GM19193 (cell line): ENCODE measurements around the gene SIRT6.

Experiments
- POLR2A ChIP-seq: IDR thresholded peaks from 4 replicates; pipeline ENCODE4 v1.6.1; 2011; ENCODE audit not compliant: insufficient read depth, insufficient read length; ENCODE audit errors: extremely low read depth

Gene SIRT6

DNA sequence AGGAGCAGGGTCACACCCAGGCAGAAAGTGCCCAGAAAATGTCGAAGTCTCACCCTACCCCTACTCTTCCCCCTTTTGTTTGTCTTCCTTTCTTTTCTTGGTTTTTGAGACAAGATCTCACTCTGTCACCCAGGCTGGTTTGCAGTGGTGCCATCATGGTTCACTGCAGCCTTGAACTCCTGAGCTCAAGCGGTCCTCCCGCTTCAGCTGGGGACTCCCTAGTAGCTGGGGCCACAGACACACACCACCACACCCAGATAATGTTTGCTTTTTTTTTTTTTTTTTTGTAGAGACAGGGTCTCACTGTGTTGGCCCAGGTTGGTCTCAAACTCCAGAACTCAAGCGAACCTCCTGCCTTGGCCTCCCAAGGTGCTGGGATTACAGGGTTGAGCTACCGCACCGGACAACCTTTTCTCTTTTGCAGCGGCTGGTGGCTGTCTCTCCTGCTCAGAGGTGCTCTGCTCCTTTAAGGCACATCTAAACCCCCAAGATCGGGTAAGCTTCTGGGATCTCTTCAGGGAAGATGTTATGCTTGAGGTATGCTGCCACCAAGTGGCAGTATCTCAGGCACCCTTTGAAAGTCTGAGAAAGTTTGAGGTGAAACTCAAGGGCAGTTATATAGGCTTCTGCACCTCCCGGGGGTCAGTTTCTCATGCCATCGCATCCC lies 24.6 kb upstream of the SIRT6 start:
- TF ChIP-seq POLR2A = no peak

DNA sequence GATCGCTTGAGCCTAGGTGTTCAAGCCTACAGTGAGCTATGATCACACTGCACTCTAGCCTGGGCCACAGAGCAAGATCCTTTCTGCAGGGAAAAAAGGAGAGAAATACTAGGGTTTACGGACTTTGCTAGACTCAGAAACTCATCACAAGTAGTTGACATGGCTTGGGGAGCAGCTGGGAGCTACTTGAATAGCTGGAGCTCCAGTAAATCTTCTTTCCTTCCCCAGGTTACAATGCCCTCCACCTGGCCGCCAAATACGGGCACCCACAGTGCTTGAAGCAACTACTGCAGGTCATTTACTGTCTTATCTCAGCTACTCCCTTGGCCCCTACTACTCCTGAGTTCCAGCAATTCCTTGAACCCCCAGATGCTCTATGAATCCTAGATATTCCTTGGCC lies 19.4 kb upstream of the SIRT6 start:
- no peak for TF ChIP-seq POLR2A

DNA sequence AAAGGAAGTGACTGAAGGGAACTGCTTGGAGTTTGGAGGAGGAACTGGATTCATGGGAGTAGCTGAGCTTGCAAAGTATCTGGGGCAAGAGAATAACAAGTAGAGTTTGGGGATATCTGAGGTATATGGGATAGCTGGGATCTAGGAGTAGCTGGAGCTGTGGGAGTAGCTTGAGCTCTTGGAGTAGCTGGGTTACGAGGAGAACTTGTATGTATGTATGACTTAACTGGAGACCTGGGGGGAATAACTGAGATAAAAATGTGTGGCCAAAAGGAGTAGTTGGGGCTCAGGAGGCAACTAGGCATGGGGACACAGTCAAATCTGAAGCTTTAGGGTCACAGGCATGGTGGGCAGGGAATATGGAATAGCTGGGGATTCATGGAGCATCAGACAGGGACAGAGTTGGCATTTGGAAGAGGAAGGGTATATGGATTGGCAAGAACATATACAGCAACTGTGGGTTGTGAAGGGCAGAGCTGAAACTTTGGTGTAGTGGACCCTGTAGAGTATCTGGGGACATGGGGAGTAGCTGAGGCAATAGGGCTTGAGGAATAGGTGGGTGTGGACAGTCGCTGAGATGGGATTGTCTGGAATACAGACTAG lies 18.7 kb upstream of the SIRT6 start:
- no peak for TF ChIP-seq POLR2A

DNA sequence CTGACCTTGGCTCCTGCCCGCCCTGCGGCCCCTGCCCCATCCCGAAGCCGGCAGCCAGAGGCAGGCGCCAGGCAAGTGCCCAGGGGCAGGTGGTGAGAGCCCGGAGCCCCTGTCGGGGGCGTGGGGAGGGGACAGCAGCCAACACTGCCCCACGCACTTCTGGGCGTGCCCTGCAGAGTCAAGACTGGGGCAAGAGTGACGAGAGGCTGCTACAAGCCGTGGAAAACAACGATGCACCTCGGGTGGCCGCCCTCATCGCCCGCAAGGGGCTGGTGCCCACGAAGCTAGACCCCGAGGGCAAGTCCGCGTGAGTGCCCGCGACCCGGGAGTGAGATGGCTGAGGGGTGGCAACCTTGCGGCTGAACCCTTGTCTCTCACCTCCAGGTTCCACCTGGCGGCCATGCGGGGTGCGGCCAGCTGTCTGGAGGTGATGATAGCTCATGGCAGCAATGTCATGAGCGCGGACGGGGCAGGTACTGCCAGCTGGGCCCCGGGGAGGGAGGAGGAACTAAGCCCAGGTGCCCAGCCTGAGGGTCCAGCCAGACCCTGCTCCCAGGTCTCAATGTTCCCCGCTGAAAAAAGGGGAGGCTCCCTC lies 17.4 kb upstream of the SIRT6 start:
- no peak for TF ChIP-seq POLR2A

DNA sequence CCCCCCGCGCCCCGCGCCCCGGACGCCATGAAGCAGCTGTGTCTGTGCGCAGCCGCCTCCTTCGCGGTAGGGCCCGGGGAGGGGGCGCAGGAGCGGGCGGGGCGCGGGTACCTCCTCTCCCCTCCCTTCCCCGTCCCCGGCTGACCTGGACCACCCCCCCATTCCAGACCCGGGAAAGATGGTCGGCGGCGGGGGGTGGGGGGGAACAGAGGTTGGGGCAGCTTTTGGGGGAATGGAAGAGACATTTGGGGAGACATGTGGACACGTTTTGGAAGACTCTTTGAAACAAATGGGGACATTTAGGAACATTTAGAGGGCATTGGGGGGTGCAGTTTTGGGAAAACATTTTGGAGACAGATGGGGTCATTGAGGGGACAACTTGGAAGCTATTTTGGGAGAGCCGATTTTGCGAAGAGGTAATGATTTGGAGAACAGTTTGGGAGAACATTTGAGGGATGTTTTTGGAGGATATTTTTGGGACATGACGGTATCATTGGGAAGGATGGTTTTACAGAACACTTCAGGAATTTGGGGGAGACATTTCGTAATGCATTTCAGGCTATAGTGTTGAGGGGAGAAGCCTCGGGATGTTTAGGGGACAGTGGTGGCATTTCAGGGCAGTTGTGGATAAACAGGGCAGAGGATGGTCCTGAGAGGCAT lies 16.2 kb upstream of the SIRT6 start:
- TF ChIP-seq POLR2A = no peak

DNA sequence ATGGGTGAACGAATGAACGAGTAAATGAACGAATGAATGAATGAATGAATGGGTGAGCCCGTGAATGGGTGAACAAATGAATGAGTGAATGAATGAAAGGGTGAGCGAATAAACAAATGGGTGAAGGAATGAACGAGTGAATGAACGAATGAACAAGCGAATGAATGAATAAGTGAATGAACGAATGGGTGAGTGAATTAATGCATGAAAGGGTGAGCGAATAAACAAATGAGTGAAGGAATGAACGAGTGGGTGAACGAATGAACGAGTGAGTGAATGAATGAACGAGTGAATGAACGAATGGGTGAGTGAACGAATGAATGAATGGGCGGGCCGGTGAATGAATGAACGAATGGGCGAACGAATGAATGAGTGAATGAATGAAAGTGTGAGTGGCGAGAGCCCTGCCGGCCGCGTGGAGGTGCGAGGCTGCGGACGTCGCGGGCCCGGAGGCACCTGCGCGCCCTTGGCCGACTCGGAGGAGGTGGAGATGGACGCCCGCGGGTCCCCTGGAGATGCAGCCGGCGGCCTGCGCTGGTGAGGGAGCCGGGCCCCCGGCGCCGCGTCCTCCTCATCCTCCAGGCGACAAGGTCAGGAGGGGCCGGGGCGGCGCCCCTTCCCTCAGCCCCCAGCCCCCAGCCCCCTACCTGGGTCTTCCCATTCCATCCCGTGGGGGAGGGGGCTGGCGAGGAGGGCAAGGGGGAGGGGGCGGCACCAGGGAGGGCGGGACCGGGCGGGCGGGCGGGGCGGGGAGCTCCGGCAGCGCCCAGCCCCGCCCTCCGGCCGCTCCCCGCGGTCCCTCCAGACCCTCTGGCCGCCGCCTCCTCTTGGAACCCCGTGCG lies 15.5 kb upstream of the SIRT6 start:
- no peak for TF ChIP-seq POLR2A

DNA sequence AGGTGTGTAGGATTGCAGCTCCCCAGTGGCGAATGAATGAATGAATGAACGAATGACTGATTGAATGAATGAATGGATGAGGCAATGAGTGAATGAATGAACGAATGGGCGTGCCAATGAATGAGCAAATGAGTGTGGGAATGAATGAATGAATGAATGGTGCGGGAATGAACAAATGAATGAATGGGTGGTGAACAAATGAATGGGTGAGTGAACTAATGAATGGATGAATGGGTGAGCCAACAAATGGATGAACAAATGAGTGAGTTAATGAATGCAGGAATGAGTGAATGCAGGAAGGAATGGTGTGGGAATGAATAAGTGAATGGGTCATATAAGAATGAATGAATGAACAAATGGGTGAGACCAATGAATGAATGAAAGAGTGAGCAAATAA lies 14.9 kb upstream of the SIRT6 start:
- TF ChIP-seq POLR2A = no peak

DNA sequence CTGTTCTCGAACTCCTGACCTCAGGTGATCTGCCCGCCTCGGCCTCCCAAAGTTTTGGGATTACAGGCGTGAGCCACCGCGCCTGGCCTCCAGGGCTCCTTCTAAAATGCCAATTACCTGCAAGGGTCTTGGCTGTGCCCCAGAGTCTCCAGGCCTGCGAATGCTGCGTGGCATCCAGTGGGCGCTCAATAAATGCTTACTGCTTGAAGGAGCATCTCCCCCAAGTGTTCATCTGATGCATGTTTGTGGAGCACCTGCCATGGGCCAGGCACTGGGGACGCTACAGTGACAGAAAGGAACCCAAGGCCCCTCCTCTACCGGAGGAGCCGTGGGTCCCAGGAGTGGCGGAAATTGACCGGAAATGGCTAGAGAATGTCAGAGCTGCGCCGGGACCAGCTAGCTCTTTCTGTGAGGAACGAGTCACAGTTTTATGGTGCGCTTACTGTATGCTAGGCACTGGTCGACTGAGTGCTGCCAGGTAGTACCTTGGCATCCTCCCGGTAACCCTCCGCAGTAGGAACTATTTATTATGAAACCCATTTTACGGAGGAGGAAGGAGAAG lies 14.3 kb upstream of the SIRT6 start:
- TF ChIP-seq POLR2A = no peak

DNA sequence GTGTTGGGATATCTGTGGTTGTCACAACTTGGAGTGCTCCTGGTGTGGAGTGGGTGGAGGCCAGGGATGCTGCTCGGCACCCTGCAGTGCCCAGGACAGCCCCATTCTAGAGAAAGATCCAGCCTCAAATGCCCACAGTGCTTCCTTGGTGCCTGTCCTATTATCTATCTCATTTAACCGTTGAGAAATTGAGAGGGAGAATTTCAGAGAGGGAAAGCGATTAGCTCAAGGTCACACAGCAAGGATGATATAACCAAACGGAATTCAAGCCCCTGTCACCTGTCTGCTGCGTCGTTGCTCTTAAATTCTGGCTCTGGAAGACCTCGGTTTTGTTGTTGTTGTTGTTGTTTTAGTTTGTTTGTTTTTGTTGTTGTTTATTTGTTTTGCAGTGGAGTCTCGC lies 13.6 kb upstream of the SIRT6 start:
- TF ChIP-seq POLR2A = no peak

DNA sequence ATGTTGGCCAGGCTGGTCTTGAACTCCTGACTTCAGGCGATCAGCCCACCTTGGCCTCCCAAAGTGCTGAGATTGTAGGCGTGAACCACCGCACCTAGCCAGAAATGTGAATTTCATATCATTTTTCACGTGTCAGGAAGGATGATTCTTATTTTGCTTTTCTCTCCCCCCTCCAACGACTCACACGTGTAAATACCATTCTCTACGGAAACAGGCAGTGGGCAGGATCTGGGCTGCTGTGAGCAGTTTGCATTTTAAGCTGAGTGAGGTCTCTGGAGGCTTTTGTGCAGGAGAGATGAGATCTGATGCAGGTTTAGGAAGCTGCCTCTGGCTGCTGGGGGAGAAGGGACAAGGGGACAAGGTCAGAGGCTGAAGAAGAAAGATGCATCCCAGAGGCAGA lies 12.0 kb upstream of the SIRT6 start:
- no peak for TF ChIP-seq POLR2A

DNA sequence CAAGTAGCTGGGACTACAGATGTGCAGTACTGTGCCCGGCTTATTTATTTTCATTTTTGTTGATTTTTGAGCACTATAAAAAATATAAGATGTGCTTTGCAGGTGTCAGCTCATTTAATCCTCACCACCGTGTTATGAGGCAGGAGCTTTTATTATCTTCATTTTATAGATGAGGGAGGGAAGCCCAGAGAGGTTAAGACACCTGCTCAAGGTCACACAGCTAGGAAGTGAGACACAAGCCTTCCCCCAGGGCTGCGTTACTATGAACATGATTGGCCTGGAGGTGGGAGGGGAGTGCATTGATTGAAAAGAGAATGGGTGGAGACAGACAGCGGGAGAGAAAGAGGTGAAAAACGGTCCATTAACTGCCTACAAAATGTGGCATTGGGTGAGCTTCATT lies 7.3 kb upstream of the SIRT6 start:
- no peak for TF ChIP-seq POLR2A

DNA sequence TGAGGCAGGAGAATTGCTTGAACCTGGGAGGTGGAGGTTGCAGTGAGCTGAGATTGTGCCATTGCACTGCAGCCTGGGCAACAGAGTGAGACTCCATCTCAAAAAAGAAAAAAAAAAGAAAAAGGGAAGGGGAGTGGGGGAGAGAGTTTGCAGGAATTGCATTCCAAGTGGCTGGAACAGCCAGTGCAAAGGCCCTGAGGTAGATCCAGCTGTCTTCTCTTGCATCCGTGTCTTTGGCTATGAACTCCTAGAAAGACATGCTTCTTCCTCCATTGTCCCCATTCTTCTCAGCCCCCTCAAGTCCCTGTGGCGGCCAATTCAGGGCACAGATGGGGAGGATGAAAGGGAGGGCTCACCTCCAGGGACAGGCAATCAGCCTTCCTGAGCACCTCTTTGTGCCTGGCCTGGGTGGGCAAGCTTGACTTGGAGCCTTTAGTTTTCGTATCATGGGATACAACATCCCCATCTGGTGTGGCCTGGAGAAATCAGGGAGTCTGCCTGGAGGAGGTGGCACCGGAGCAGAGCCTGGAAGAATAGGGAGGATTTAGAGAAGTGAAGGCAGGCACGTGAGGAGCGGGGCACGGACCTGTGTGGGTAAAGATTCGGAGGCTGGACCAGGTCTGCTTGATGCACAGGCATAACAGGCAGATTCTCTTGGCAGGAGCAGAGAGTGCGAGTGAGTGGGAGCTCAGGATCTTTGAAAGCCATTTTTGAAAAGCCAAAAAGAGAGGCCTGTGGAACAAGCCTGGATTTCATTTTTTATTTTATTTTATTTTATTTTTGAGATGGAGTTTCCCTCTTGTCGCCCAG lies 5.2 kb upstream of the SIRT6 start:
- no peak for TF ChIP-seq POLR2A

DNA sequence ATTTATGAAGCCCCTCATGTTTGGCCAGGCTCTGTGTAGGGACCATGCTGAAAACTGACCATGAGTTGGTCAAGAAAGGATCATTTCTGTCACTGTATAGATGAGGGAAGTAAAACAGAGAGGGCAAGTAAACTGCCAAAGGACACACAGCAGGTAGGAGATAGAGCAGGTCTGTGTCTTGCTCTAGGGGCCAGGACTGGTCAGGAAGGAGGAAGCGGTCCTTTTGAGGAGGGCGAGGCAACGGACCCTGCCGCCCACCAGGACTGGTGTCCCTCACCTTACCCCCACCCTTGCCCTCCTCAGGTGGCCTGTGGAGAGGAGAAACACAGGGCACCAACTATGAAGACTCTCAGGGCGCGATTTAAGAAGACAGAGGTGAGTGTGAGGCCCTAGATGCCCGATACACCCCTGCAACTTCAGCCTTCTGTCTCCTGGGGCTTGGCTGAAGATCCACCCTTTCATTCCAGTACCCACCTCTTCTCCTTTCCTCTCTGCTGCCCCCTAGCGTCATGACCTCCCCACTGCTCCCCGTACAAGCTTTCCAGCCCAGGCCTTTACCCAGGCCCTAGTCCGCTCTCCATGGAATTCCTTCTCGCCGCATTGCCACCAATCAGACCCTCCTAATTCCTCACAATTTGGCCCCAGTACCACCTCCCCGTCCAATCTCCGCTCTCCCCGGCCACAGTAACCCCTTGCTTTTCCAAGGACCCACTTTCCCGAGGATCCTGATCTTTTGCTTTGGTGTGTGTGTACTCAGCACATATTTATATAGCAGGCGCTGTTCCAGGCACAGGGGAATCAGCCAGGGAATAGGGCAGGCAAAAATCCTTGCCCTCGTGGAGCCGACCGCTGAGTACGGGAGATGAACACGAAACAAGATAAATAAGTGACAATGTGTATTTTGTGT lies 4.0 kb upstream of the SIRT6 start:
- TF ChIP-seq POLR2A = no peak
